Embryonic facial prominence (tissue), 1 donor: Measurements from ENCODE around the gene GATA6.

Experiments
- DNase-seq: peaks from one replicate; pipeline ENCODE4 v3.0.0-alpha.2; 2016; ENCODE audit errors: extremely low spot score

The GATA6 gene

DNA sequence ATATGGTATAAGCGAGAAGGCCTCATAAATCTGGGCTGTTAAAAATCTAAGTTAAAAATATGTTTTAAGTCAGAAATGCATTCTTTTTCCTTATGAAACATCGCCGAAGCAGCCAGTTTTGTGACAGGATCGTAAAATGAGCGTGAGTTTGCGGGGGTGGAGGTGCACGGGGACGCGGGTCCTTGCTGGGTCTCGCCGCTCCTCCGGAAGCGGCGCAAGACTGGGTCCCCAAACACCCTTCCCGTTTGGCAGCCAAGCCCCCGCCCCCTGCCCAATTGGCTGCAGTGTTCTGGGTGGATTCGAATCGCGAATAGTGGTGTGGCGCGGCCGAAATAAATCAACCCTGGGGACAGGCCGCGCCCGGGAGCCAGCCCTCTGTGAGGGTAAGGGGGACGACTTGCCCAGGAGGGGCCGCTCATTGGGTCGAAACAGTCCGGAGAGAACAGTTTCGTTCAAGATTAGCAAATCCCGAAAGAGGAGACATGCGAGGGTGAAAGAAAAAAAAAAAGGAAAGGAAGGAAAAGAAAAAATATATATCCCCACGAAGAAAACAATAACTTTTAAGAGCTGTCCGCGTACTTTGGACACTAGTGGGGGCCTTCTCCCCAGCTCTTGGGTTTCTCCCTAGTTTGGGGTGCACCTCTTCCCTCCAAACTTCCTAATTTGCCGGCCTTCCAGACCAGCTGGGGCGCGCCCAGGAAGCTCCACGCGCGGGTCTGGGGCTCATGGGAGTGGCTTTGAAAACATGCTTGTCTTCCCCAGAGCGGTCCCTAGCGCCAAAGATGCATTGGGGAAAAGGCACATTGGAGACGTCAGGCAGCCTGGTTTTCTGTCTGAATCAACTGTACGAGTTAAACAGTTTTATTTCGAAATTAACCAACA is 3.1 kb upstream of the GATA6 start:
- no peak for DNase-seq

DNA sequence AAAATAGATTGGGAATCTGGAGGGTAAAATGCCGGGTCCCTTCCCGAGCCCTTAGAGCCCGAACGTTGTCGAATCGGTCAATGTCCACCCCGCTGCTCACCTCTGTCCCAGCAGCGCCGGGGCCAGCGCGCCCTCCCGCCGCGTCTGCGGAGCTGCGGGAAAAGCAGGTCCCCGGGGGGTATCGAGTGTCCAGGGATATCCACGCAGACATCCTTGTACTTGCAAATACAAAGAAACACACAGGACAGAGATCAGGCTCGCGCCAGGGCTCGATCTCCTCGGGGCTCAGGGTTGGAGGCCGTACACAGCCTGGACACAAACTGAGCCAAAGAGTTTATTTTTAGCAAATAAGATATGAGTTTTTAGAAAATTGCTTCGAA is 2.3 kb upstream of the GATA6 start:
- no peak for DNase-seq

DNA sequence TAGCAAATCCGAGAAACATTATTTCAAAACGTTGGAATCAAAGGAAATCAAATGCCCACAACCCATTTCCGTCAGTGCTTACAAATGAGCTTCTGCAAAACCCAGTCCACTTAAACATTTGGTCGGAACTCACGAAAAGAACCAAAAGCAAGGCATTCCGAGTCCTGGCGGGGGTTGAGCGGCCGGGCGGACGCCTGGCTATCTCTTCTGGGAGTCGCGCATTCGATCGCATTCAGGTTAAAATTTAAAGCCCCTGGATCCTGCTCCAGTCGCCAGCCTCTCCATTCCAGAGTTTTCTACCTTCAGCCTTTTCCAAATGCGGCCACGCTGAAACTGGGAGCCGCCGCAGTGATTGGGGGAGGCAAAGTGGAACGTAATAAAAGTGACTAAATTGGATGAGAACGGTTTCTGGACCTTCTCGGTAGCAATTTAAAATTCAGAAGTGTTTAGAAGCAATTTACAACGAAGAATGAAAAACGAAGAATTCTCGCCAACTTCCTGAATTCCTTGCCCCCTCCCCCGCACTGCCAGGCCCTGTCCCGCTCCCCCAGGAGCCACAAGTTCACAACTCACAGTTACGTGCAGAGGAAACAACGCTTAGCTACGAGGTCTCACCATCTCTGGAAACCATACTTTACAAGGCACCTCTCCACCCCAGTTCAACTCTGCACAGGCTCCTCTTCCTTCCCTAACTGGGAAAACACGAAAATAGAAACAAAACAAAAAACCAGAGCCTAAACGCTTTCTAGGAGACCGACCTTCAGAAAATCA is 1.7 kb upstream of the GATA6 start:
- DNase-seq = no peak

DNA sequence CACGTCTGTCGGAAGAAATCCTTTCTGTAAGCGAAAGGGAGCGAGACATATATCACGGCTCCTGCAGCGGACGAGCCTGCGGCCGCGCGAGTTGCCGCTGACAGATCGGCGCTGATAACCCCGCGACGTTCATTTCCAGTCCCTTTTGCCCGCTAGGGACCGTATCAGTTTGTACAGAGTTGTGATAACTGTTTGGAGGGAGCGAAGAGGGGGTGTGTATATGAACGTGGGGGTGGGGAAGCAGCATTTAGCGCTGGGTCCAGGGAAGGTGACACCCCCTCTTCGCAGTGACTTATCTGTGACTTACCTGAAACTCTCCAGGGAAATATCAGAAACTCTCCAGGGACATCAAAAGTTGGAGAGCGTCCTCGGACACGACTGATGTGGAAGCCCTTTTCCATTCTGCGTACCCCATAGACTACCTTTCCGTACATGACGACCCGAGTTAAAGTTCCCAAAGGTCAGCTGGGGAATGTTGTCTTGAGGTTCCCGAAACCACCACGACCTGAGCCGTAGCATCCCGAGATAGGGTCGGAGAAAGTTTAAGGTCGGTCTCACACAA is 948 bp upstream of the GATA6 start:
- DNase-seq = no peak

DNA sequence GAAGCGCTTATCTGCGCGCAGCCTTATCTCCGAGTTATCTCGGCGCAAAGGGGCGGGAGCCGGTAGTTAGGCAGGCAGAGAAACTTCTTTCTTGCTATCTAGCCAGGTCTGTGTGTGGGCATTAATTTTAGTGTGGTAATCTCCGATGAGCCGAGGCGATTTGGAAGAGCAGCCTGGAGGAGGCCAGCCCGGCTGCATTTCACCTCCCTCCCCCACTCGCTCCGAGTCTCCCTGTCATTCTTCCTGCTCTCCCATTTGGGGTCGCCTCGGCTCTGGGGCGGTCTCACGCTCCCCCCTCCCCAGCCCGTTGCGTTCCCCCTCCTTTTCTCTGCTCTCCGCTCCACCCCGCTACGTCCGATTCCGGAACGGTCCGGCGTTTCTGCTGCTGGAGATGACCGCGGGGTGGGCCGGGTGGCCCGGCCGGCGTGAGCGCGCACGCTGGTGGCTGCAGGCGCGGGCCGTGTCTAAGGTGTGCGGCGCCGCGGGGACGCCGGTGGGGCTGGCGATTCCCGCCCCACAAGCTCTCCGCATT is 566 bp downstream of the GATA6 start:
- DNase-seq = no peak

DNA sequence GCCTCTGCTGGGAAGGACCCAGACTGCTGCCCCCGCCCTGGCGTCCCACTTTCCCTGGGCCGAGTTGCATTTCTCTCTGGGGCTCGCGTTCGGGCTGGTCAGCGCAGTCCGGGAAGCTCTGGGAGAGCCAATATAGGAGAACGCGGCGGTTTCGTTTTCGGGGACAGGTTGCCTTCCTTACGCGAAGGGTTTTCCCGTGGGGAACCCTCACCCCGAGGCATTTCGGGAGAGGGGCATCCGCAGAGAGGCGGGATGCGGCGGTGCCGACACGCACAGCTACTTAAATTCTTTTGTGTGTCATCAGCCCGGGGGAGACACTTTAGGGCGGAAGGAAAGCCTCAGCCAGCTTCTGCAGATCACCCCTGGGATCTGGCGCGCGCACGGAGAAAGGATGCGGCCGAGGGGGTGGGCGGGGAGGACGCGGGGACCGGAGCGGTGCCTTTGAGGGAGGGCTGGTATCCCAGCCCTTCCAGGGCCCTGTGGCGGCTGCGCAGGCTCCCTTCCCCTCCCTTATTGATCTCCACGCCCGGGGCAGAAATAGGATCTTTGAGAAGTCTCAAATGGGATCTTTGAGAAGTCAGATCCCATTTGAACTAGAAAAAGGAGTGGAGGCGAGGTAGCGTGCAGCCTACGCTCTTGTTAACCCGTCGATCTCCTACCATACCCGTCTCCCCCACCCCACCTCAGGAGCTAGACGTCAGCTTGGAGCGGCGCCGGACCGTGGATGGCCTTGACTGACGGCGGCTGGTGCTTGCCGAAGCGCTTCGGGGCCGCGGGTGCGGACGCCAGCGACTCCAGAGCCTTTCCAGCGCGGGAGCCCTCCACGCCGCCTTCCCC is 1.2 kb downstream of the GATA6 start:
- DNase-seq = no peak

DNA sequence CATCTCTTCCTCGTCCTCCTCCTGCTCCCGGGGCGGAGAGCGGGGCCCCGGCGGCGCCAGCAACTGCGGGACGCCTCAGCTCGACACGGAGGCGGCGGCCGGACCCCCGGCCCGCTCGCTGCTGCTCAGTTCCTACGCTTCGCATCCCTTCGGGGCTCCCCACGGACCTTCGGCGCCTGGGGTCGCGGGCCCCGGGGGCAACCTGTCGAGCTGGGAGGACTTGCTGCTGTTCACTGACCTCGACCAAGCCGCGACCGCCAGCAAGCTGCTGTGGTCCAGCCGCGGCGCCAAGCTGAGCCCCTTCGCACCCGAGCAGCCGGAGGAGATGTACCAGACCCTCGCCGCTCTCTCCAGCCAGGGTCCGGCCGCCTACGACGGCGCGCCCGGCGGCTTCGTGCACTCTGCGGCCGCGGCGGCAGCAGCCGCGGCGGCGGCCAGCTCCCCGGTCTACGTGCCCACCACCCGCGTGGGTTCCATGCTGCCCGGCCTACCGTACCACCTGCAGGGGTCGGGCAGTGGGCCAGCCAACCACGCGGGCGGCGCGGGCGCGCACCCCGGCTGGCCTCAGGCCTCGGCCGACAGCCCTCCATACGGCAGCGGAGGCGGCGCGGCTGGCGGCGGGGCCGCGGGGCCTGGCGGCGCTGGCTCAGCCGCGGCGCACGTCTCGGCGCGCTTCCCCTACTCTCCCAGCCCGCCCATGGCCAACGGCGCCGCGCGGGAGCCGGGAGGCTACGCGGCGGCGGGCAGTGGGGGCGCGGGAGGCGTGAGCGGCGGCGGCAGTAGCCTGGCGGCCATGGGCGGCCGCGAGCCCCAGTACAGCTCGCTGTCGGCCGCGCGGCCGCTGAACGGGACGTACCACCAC is 2.1 kb downstream of the GATA6 start:
- DNase-seq = no peak

DNA sequence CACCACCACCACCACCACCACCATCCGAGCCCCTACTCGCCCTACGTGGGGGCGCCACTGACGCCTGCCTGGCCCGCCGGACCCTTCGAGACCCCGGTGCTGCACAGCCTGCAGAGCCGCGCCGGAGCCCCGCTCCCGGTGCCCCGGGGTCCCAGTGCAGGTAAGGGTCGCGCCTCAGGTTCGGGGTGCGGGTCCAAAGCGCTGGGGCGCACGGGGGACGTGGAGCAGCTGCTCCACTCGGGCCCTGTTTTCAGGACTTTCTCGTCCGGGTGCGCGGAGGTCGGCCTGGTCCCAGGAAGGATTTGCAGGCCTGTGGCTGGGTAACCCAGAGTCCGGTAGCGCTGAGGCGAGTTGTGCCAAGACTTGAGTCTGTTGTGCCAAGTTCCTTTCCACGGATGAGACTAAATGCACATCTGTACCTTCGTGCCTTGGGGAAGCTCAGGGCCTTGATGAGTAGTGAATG is 2.8 kb downstream of the GATA6 start:
- no peak for DNase-seq

DNA sequence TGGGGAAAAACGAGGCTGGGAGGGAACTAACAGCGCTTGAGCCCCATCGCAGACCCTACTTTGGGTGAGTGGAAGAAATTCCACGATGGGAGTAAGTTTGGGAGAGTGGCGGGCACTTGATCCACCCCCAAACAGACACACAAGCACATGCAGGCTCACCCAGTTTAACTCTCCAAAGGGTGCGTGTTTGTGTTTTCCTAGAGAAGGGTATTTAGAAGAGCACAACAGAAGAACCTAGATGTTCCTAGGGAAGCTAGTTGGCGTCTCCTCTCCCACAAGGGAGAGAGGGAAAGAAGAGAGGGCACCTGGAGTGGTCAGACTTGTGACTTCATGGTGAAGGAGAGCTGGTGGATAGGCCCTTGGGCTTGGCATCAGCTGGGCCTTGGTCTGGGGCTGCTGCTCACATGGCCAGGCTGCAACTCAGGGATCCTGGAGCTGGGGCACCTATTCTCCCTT is 3.2 kb downstream of the GATA6 start:
- DNase-seq = no peak

DNA sequence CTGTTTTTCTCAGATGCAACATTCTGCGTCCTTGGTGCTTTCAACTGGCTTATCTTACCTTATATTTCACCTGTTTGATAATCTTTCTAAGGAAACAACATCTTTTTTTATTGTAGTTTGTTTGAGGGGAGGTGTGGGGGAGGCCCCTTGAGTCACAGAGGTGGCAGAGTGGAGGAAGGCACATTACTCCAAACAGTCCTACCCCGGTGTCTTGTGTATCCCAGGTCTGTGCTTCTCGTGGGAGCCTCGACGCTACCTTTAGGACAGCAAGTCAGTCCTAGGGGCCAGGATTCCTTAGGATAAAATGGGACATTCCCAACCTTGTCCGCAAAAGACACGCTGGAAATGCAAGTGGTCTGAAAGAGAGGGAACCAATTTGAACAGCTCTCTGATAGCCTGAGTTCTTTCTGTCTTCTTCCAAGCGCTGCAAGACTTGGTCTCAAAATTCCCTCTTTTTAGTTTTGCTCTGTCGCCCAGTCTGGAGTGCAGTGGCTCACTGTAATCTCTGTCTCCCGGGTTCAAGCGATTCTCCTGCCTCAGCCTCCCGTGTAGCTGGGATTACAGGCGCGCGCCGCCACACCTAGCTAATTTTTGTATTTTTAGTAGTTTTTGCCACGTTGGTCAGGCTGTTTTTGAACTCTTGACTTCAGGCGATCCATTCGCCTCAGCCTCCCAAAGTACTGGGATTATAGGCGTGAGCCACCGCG is 4.0 kb downstream of the GATA6 start:
- DNase-seq = no peak

DNA sequence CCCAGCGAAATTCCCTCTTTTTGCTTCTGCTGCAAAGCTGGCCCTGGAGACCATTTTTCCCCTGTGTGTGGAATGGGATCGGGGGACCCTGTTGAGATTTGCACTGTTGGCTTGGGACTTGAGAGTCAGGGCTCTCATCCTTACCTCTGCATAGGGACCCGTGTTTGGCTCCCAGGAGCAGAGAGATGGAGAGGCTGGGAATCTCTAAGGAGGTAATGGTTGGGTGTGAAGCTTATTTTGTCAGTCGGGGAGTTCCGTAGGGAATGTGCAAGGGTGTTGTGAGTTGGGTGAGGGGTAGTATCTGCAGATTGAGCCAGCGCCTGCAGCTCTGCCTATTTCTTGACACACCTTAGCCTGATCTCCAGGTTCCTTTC is 4.5 kb downstream of the GATA6 start:
- DNase-seq = no peak

DNA sequence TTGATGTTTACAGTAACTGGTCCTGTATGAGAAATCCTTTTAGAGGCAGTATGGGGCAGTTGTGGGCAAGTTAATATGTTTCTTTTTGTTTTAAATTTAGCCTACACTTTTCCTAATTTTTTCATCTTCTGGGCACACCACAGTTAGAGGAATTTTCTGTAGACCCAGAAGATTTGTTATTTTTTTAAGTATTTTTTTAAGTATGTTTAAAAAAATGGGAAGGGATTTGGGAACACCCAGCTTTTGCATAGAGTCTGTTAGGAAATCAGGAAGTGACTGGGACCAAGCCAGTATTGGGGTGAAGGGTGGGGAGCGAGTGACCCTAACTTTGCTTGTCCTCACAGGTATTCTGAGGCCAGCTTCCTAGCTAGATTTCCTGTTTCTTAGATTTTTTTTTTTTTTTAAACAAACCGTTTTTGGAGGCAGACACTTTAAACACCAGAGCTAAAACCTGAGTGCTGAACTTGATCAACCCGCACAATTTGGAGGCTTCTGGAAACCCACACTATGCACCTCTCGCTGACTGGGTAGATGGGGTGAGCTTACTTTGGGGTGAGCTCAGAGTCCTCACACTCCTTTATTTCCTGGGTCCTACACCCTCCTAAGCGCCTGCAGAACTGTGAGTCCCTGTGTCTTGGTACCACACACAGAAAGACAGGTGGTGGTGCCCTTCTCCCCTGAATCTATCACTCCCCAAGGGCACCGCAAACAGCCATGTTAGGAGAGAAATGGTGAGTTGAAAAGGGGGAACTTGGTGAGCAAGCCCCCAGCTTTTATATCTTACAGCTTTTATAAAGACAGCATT is 5.2 kb downstream of the GATA6 start:
- DNase-seq = no peak

DNA sequence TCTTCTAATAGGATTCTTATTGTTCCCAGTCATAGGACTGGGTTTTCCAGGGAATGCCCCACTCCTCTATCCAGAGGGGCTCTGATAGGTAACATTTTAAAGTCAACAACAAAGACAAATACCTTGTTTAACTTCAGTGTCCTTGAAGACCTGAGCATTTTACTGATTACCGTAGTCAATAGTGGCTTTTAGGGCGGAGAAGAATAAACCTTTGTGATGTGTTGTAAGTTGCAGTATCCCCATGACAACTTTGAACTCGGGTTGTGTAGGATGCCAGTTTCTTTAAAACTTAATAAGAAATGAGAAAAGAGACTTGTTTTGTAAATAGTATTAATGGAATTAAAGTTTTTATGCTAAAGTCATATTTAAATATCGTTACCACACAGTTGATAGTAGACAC is 6.0 kb downstream of the GATA6 start:
- DNase-seq = no peak

DNA sequence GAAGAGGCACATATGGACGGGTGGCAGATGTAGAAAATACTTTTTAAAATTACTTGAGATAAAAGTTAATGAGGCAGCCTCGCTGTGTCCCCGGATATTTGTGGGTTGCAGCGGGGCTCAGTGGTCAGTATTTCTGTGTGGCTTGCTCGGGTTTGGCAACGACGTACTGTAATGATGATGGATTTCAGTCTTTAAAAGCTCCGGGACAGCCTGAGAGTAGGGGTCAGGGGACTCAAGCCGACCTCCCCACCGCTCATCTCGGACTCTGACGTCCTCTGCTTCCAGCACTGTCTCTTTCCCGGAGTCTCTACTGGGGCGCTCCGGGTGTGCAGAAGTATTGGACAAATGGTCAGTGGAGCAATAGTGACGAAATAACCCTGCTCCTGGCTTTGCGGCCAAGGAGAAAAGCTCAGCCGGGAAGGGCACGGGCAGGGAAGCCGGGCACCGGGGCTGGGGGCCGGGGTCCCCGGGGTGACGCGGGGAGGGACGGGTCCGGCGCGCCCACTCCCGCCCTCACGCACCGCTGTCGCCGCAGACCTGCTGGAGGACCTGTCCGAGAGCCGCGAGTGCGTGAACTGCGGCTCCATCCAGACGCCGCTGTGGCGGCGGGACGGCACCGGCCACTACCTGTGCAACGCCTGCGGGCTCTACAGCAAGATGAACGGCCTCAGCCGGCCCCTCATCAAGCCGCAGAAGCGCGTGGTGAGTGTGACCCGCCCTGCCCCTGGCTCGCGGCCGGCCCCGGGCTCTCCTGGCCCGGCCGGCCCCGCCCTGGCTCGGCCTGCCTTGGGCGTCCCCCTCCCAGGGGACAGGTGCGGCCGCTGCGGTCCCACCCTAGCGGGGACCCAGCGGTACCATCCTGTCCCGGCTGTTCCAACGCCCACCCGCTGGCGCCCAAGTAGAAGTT is 7.3 kb downstream of the GATA6 start:
- no peak for DNase-seq

DNA sequence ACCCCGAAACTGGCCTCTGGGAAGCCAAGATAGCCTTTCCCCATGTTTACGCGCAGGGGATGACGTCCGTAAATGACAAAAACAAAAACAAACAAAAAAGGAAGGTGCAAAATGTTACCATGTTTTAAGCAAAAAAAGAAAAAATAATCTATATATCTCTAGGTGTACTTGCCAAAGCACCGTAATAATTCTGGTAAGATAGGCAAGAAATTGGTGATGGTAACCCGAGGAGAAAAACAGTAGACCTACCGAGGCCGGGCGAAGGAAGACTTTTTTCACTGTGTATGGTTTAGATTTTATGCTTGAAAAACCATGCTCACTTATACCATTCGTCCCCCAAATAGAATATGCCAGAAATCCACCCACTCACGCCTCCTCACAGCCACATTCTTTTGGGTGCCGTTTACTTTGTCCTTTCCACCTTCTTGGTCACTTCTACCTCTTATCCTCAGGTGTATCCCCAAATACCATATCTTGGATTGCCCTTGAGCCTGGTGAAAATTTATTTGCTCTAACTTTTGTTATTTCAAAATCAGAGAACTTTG is 8.0 kb downstream of the GATA6 start:
- DNase-seq = no peak

DNA sequence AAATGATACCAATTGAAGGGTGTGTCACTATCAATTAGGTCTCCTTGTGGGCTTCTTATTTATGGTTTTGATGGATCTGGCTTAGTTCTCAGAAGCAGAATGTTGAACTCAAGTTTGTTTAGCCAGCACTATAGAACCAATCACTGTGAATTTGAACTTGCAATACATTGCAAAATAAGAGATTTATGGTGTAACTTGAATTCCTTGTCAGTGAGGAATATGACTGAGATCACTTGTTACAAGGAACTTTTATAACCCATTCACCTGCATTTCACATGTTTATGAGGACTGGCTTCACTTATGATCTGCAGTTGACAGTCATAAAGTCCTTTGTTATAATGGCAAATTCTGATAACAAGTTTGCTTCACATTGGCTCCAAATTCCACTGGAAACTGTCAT is 9.8 kb downstream of the GATA6 start:
- no peak for DNase-seq

DNA sequence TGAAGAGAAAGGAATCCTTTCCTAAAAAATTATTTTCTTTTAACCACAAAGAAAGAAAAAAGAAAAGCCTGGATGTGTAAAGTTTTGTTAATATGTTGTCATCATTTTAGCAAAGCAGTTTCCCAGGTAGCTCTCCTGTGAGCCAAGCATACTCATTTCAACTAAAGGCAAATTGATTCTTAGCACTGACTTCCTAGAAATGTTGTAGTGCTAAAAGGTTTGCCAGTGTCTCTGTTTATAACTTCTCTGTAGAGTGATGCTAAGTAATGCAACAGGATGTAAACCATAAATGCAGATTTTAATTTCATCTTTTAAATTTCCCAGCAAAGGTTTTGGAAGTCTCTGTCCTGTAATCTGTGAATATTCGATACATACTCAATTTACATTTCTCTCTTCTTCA is 10.2 kb downstream of the GATA6 start:
- DNase-seq = no peak

DNA sequence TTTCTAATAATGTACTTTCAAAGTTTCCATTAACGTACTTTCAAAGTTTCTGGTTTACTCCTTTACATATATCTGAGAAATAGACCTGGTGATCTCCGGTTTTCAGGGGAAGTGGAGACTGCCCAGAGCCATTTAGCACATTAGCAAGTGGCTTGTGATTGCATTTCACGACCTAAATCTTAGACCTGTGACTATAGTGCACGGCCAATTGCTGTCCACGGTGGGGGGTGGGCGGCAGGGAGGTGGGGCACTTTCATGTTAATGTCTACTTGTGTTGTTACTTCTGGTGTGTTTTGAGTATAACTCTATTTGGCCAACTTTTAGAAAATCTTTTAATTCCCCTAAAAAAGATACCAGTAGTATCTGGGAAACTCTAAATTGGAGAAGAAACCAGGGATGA is 11.3 kb downstream of the GATA6 start:
- DNase-seq = no peak
